Measurements from ENCODE around the gene CCDC12.
A peak's percentile ranks its signal among the peaks of the same experiment; 100 is the strongest.
"Not testable (repeated sequence)": the region's sequence is repeated elsewhere in the genome, so short reads cannot be mapped to it uniquely, and the experiment has no call there.

The CCDC12 gene

GRCh38 chr3:46922871-46923558 lies 53.5 kb downstream of the CCDC12 start:
- no peak for DNase-seq (ENCODE audit: low spot score)

GRCh38 chr3:46922426-46922825 lies 54.1 kb downstream of the CCDC12 start:
- DNase-seq (ENCODE audit: low spot score), result no peak

GRCh38 chr3:46921871-46922271 lies 54.7 kb downstream of the CCDC12 start:
- no peak for DNase-seq (ENCODE audit: low spot score)

GRCh38 chr3:46921041-46921440 lies 55.5 kb downstream of the CCDC12 start:
- no peak for DNase-seq (ENCODE audit: low spot score)

- no peak for DNase-seq (ENCODE audit: low spot score)
Measured at GRCh38 chr3:46918634-46919033, 57.9 kb downstream of the CCDC12 start.

GRCh38 chr3:46918202-46918601 lies 58.3 kb downstream of the CCDC12 start:
- no peak for DNase-seq (ENCODE audit: low spot score)

GRCh38 chr3:46917257-46917656 lies 59.3 kb downstream of the CCDC12 start:
- no peak for DNase-seq (ENCODE audit: low spot score)

- DNase-seq (ENCODE audit: low spot score), result no peak
Measured at GRCh38 chr3:46916799-46917198, 59.7 kb downstream of the CCDC12 start.

GRCh38 chr3:46916278-46916677 lies 60.3 kb downstream of the CCDC12 start:
- DNase-seq (ENCODE audit: low spot score), result no peak

- no peak for DNase-seq (ENCODE audit: low spot score)
Measured at GRCh38 chr3:46915297-46915822, 61.2 kb downstream of the CCDC12 start.

GRCh38 chr3:46914849-46915248 lies 61.7 kb downstream of the CCDC12 start:
- DNase-seq (ENCODE audit: low spot score), result no peak

- peak; percentile 59 for DNase-seq (ENCODE audit: low spot score)
Measured at GRCh38 chr3:46913644-46914043, 62.9 kb downstream of the CCDC12 start.

- no peak for DNase-seq (ENCODE audit: low spot score)
Measured at GRCh38 chr3:46912986-46913385, 63.6 kb downstream of the CCDC12 start.

- not testable (repeated sequence) for DNase-seq (ENCODE audit: low spot score)
Measured at GRCh38 chr3:46910914-46911313, 65.6 kb downstream of the CCDC12 start.

- DNase-seq (ENCODE audit: low spot score), result no peak
Measured at GRCh38 chr3:46910166-46910760, 66.3 kb downstream of the CCDC12 start.

GRCh38 chr3:46909535-46910161 lies 66.9 kb downstream of the CCDC12 start:
- peak; percentile 61 for DNase-seq (ENCODE audit: low spot score)

GRCh38 chr3:46908986-46909534 lies 67.5 kb downstream of the CCDC12 start:
- DNase-seq (ENCODE audit: low spot score), result no peak

- no peak for DNase-seq (ENCODE audit: low spot score)
Measured at GRCh38 chr3:46908294-46908985, 68.1 kb downstream of the CCDC12 start.

- DNase-seq (ENCODE audit: low spot score), result no peak
Measured at GRCh38 chr3:46907960-46908293, 68.6 kb downstream of the CCDC12 start.

- no peak for DNase-seq (ENCODE audit: low spot score)
Measured at GRCh38 chr3:46907271-46907670, 69.3 kb downstream of the CCDC12 start.

- DNase-seq (ENCODE audit: low spot score), result no peak
Measured at GRCh38 chr3:46906471-46907058, 70.0 kb downstream of the CCDC12 start.
